GM03348 (cell line): ENCODE results near the gene SREBF2.

Experiments used
- DNase-seq: peaks from one replicate; pipeline ENCODE4 v3.0.0; 2012; ENCODE audit warnings: low spot score

SREBF2 gene

GRCh38 chr22:41908411-41909309, 75.8 kb downstream of the SREBF2 start:
- no peak for DNase-seq

GRCh38 chr22:41909310-41910049, 76.6 kb downstream of the SREBF2 start:
- DNase-seq, result no peak

DNA sequence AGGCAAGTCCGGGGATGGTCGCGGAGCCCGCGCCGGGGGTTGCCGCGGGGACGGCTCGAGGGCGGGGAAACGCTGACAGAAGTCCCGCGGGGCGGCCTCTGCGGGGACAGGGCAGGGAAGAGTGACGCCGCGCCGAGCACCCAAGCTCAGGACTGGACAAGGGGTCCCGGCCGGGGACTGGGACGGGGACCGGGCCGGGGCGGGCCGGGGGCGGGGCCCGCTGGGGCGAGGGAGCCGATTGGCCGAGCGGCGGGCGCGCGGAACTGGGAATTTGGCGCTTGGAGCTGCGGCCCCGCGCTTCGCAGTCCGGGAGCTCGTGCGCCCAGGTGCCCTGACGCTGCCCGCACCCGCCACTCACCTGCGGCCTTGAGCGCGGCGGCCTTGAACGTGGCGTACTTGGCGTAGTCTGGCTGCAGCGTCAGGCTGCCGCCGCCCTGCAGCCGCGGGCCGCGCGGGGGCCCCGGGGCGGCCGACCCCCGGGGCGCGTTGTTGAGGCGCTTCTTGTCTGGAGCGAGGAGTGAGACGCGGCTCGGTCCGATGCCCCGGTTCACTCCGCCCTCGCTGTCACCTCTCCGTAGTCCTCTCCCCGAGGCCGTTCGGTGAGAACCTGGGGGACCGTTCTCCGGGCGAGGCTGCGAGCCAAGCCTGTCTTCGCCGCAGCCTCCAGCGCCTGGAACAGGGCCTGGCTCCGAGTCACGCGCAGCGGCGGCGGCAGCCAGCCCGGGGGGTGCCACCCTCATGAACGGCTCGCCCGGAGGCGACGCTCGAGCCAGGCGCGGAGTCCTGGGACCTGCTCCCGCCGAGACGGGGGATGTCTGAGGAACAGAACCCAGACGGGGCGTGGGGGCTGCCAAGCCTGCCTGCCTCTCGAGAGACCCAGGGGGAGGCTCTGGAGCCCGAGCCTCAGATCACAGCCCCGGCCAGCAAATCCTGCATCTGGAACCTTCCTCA, 77.4 kb downstream of the SREBF2 start:
- DNase-seq, result peak; percentile 74

GRCh38 chr22:41911001-41911611, 78.2 kb downstream of the SREBF2 start:
- DNase-seq, result no peak

GRCh38 chr22:41912338-41913039, 79.6 kb downstream of the SREBF2 start:
- no peak for DNase-seq

- DNase-seq, result no peak
These were observed 80.3 kb downstream of the SREBF2 start for GRCh38 chr22:41913040-41913719.

DNA sequence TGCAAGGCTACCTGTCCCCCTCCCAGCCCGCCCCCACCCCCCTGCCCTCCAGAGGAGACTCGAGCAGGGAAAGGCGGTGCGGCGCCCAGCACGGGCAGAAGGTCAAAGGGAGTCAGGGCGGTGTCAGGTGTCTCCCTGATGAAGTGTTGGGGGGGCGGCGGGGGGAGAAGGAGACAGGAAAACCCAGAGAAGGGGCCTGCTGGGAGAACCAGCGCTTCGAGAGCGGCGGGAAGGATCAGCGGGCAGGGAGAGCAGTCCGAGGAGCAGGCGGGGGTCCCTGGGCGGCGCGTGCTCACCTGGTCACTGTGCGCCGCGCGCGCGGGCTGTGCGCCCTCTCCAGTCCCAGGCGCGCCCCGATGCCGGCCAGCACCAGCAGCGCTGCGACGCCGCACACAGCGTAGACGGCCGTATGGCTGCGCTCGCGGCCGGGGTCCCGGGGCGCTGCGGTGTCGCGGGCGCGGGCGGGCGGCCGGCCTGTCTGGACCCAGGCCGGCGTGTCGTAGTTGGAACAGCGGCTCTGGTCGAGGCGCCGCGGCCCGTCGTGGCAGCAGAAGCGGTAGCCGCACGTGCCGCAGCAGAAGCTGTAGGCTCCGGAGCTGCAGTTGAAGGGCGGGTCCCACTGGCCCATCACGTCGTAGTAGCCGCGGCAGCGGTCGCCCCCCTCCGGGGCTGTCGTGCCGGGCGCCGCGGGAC, 81.1 kb downstream of the SREBF2 start:
- no peak for DNase-seq

GRCh38 chr22:41914611-41915034, 81.7 kb downstream of the SREBF2 start:
- peak; percentile 39 for DNase-seq

GRCh38 chr22:41915035-41915785, 82.3 kb downstream of the SREBF2 start, which contains the start of gene SHISA8:
SHISA8 (minus strand) TSS chr22:41915074; CDS start chr22:41914667, 407 bp downstream.
- DNase-seq, result peak; percentile 69

DNA sequence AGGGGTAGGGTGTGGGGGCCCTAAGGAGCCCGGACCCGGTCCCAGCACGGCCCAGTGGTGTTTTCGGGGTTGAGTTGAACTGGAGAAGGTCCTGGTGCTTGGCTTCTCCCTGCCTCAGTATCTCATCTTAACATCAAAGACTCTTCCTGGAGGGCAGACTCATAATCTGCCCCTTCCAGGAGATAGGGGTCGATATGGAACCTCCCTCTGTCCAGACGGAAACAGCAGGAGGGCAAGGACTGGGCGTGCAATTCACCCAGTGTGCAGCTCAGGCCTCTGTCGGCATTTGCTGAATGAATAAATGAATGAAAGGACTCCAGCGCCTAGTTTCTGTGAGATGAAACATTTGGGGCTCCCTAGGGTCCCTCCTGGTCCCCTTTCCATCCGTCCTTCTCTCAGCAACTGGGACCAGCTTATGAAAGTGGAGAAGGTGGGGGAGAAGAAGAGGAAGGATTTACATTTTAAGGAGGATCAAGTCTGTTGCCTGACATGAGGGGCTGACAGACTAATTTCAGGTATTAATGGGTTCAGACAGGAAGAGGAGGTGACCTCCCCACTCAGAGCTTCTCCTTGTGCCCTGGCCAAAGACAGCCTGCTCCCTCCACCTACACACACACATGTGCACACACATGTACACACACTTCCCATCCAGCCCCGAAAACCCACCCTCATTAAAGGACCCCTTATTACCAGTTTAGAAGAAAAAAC, 83.0 kb downstream of the SREBF2 start:
- DNase-seq, result no peak

DNA sequence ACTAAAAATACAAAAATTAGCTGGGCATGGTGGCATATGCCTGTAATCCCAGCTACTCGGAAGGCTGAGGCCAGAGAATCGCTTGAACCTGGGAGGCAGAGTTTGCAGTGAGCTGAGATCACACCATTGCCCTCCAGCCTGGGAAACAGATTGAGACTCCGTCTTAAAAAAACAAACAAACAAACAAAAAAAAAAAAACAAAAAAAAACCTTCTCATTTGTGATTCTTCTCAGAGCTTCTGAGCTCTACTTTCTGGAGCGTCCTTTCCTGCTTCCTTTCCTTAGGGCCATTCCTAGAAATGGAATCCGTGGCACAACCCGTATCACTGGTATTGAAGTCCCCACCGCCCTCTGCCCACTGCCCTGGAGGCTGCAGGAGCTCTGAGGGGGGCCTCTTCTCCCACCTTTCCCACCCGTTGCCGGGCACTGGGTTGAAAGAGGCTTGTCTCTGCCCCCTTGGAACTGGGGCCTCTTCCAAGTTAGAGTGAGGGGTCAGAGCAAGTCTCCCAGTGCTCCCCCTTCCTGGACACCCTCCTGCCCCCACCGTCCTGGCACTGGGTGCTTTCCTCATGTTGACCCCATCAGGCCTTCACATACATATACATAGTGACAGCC, 83.9 kb downstream of the SREBF2 start:
- DNase-seq, result no peak

DNA sequence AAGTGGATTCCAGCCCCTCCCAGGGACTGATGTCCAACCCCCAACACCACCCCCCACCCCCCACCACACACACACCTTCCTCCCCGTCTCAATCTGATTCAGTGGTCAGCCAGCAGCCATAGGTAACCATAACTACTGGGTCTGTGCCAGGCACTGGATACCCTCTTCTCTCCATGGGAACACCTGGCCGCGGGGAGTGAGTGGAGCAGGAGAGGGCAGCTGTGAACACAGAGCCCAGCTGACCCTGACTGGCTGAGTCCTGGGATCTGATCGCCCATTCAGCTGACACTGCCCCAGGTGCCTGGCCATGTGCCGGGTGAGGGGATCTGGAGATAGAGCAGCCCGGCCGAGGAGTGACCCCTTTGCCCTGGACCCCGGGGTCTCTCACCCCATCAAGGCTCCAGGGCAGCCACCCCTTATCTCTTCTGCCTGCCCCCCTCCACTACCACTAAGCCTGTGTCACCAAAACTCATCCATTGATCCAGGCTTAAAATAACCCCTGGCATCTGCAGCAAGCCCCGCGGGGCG, 84.5 kb downstream of the SREBF2 start:
- no peak for DNase-seq

DNA sequence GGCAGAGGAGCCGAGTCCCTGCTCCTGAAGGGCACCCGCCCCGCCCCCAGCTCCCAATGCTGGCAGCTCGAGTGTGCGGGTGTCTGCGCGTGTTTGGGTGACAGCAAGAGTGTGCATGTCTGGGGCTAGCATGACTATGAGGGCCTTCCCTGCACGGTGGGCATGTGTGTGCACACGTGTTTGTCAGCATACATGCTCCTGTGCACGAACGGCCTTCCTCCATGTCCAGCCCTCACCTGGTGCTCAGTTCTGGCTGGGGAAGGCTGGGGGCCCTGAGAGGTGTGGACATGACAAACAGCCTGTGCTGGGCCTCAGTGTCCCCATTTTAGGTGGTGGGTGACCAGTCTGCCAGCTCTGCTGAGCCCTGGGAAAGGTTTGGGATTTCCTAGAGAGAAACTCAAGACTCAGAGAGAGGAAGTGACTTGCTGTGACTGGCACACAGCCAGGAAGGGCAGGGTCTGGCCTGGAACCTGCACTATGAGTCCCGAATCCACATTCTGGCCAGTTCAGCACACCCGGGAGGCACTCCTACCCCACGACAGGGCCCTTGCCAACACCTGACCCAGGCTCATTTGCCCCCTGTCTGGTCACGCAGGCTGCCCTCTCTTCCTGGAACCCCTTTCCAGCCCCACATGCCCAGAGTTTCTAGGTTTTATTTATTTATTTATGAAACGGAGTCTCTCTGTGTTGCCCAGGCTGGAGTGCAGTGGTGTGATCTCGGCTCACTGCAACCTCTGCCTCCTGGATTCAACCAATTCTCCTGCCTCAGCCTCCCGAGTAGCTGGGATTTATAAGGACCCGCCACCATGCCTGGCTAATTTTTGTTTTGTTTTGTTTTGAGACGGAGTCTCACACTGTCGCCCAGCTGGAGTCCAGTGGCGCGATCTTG, 85.2 kb downstream of the SREBF2 start:
- no peak for DNase-seq

DNA sequence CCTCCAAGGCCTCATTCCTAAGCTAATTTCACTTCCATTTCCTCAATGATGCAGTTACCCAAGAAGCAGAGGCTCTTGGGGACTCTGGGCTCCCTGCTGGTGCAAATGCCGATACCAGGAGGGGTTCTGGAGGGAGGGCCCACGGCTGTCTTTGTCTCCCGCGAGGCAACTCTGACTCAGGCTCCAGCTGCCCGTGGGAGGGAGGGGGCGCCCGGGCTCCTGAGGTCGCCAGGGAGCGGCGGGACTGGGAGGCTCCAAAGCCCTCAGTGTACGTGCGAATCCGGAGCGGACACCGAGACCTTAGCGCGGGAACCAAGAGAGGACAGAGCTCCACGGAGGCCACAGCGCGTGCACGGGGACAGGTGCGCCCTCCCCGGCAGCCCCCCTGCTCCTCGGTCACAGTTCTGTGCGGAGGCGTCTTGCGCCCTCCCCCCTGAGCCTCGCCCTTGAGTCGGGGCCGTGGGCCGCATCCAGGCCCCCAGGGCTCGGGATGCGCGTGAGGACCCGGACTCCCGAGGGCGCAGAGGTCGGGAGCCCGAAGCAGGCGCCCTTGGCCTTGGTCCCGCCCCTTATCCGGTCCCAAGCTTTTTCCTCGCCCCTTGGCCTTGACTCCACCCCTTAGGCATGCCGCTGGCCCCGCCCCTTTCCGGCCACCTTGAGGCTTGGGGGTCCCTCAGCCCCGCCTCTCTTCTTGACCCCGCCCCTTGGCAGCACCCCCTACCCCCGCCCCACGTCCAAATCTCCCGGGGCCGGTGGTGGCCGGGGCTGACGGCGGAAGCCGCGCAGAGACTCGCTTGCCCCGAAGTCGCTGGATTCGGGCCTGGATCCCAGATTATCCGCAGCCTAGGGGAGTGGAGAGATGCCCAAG, 86.7 kb downstream of the SREBF2 start:
- DNase-seq, result peak; percentile 81

DNA sequence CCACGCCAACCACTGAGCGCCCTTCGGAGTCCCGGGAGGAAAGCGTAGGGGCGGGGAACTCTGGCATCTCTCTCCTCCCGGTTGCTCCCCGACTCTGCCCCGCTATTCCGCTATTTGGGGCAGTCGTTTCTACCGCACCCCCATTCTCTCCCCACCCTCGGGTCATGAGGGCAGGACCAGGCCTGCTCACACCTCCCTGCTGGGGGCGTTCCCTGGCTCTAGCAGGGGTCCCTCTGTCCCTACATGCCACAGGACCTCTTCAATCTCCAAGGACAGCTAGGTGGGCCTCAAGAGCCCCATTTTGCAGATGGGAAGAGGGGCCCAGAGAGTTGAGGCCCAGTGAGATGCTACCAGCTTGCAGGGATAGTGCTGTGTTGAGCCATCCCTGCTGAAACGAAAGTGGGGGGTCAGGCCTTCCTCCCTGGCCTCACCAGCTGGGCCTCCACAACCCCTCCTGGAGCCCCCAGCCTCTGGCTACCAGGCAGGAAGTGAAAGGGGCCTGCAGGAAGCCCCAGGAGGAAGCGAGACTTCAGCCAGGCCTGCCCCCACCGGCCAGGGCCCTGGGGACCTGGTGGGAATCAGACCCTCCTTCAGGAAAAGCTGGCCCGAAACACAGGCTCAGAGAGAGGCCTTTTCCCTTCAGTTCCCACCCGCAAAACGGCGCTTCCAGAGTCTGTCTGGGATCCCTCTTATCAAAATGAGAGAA, 87.5 kb downstream of the SREBF2 start:
- no peak for DNase-seq
